MM.1S (cell line): ENCODE data around the gene ANKRD44.

Source experiments
- CTCF ChIP-seq: fragments of 300-600 bp; sonication (generic); IDR thresholded peaks from 2 replicates; pipeline ENCODE4 v1.5.1; 2016; ENCODE audit warnings: antibody characterized with exemption, low read length, mixed read lengths
- EZH2 ChIP-seq: fragments of 300-600 bp; sonication (generic); optimal IDR thresholded peaks from 2 replicates; pipeline ENCODE3; 2017; ENCODE audit warnings: low read depth, mild to moderate bottlenecking, antibody characterized with exemption, low read length, mixed read lengths
- EZH2phosphoT487 ChIP-seq: fragments of 300-600 bp; sonication (generic); IDR thresholded peaks from 2 replicates; pipeline ENCODE4 v1.6.1; 2018; ENCODE audit warnings: antibody characterized with exemption, low read length

GRCh38 chr2:197238043-197238365, 72.6 kb downstream of the ANKRD44 start:
- TF ChIP-seq EZH2 (no peak), CTCF (no peak), EZH2phosphoT487 (no peak)
